HTERT RPE-1 (cell line): ENCODE results near the gene CECR2.

Experiments used
- in situ Hi-C: fragments of 300-500 bp; cut with MboI; formaldehyde crosslinking; loops from 4 replicates; pipeline ENCODE4 v1.14.3; 2020; ENCODE audit warnings: low sequenced_read_pairs

CECR2 gene

DNA sequence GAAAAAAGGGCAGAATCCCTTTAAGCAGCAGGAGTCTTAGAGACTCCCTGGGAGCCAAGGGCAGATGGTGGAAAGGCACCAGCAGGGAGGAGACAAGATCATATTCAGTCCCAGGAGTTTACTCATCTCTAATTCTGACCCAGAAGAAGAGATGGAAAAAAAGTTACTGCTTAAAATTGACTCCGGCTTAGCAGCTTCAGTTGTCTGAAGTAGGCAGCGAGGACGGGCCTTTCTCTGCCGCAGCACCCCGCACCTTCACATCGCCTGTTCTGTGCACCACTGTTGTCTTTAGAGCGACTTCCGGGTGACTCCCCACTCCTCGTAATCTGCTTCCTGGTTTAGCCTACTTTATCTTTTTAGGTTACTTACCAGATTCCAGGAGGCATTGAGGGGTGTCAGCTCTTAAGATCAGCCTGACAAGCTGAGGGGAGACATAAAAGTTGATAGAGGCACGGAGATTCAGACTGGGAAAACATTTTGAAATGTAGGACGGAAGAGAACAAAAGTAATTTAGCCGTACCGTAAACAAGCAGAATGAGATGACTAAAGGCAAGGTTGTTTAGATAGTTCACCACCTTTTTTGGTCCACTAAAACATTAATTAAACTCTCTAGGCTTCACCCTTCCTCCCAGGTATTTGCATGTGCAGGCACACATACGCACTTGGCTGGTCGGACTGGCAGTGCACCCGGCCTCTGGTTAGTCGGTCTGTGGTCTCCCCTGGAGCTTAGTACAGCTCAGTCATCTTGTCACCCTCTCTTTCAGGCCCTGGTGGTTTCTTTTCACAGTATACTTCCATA lies 74.3 kb downstream of the CECR2 start:
- in situ Hi-C loops, result no loop called here

DNA sequence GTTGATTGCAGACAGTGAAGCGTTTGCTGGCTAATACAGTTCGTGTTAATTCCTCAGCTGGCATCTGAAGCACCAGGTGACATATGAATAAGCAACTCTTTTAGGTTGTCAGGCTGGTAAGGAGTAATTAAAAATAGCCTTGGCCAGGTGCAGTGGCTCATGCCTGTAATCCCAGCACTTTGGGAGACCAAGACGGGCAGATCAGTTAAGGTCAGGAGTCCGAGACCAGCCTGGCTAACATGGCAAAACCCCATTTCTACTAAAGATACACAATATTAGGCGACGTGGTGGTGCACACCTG lies 74.9 kb downstream of the CECR2 start:
- in situ Hi-C loops, result no loop called here

DNA sequence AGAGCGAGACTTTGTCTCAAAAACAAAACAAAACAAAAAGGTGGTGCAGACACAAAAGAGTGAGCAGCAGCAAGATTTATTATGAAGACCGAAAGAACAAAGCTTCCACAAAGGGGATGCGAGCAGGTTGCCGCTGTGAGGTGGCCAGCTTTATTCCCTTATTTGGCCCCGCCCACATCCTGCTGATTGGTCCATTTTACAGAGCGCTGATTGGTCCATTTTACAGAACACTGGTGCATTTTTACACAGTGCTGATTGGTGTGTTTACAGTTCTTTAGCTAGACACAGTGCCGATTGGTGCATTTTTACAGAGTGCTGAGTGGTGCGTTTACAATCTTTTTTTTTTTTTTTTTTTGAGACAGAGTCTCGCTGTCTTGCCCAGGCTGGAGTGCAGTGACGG lies 77.4 kb downstream of the CECR2 start:
- in situ Hi-C loops, result no loop called here

DNA sequence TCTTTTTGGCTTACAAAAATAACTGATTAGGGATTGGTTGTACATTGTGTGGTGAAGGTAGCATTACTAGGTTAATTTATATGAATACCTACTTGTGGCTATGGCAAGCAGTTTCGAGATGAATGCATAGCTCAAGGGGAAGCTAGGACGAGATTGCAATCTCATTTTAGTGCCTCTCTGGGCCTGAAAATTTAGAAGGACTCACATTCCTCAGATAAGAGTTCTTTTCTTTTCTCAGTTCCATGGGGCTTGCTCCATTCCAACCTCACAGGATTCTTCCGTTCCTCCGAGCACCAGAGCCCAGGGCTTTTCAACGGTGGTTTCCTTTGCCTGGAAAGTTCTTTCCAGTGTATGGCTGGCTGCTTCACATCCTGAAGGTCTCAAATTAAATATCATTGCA lies 82.1 kb downstream of the CECR2 start:
- in situ Hi-C loops, result no loop called here

DNA sequence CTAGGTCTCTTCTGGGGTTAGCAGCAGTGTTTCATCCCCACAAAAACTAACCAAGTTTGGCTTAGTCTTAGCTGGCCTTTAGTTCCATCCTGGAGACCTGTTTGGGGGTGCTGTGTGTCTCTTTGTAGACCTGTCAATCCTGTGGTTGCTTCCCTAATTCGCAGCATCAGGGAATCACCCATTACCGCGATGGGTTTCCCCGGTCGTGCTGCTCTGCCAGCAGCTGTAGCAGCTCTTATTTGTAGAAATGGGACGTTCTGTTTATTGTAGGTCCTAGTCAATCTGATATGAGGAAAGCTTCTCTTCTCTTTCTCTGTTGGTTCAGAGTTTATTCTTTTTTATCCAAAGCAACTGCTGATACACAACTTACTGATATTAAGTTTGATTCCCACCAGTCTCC lies 91.6 kb downstream of the CECR2 start:
- in situ Hi-C loops, result no loop called here

DNA sequence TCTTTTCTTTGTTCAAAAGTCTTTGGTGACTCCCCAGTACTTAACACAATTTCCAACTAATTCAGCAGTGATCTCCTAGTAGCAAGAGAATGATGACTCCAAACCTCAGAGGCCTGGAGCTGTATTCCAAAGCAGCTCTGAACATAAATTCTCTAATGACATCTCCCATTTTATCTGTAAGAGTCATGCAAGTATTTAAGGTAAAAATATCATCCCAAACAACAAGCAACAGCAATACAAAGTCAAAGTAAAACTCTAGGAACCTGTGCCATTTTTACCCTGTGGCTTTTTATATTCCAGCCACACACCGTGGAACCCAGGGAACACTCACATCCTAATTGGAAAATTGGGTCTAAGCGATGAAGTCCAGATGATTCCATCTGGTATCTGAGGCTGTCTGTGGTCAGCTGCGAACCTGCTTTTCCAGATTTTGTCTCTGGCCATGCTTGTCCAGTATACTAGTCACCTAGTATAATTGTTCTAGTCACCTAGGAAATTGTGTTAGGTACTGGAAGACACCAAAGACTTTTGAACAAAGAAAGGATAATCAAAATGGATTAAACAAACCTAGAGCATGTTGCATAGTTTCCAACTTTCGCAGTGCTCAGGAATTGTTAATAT lies 101.7 kb downstream of the CECR2 start:
- in situ Hi-C loops, result no loop called here

DNA sequence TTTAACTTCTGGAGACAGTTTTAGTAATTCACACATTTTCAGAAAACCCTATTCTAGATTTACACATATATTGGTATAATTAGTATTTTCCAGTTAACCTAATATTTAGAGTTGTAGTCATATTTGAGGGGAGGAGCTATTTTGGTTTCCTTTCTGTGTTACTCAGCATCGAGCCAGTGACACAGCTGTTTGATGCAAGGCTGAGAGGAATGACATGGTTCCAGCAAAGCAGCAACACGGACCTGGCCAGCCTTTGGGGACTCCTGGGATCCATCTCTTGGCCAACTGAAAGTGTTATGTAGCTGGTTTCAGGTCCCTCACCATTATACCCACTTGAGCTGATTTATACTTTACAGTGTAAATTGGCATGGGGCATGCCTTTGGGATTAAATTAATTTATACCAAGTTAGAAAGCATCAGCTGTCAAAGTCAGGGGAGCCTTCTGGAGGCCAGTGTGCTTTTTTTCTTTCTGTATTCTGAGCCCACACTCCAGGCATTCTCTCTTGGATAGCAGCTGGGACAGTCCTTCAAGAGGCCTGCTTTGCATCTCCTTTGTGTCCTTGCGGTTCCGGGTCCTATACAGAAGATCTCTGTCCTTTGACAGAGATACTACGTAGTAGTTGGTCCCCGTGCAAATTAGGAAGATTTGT lies 102.8 kb downstream of the CECR2 start:
- in situ Hi-C loops, result no loop called here

DNA sequence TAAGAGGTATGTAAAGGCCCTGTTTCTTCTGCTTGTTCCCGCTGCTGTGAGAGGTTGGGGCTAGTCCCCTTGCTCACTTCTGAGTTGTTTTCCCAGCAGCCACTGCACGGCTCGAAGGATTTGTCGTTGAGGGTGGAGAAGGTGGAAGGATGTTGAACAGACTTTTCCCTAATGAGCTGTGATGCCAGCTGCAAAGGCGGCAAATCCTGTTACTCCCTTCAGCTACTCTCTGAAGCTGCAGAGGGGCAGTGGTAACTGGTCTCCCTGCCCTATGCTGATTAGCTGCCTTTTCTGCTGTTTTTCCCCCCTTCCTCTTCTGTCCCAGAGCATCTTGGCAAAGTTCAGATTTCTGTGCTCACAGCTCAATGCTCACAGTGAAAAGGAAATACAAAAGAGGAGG lies 103.7 kb downstream of the CECR2 start:
- in situ Hi-C loops, result no loop called here

DNA sequence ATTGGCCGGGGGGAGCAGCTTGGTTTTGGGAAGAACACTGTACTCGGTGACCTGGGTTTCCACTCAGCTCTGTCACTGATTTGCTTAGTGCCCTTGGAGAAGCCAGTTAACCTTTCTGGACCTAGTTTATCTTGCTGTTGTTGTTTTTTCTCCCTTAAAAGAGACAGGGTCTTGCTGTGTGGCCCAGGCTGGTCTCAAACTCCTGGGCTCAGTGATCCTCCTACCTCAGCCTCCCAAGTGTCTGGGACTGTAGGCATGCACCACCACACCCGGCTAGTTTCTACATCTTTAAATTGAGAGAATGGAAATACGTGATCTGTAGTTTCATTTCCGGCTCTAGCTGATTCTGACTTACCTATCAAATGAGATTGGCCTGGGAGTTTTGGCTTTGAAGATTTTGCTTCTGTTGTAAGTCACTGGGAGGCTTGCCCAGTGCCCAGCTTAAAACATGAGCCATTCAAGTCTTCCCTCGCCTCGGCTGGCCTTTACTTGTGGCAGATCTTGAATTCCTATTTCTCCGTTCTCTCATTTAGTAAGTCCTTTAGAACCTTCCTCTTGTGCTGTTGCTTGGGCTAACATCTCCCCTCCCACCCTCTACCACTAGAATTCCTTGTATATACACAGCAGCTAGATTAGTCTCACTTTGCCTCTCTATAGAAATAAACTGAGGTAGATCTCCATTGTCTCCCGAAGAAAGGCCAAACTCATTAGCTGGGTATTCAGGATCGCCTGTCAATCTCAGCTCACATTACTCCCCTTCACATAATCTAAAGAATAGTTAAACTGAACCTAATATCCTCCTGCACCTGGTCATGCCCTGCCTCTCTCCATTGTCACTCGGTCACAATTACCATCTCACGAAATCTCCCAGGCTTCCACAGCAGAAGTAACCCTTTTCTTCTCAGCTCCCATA lies 106.3 kb downstream of the CECR2 start:
- in situ Hi-C loops, result no loop called here

DNA sequence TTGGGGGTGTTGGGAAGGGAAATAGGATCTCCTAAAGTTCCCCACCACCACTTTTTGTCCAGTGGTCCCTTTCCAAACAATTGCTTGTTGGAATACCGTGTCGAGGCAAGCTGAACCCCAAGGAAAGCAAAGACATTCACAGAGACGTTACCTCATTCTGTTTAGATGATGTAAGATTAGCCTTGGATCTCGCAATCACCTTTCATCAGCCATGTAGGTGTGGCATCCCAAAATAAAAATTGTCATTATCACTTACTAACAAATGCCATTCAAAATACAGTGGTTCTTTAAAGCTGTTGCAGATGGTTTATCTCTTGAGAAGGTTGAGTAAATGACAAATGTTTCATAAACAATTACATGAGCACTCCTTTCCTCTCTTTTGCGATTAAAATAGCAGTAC lies 107.6 kb downstream of the CECR2 start:
- in situ Hi-C loops, result no loop called here

DNA sequence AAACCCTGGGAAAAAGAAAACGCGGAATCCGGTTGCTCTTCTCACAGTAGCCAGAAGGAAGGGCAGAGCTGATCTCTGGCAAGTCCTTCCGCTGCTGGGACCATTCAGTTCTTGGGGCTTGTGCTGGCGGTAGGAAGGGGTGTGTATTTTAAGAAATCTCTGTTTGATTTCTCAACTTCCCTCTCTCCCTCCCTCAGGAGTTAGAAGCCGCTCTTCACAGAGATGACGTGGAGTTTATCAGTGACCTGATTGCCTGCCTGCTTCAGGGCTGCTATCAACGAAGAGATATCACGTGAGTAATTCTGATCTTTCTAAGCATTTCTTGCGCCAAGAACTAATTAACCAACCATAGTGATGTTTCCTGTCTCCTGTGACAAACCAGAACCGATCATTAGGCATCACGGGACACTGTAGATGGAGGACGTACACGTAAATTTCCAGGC lies 108.2 kb downstream of the CECR2 start:
- in situ Hi-C loops, result no loop called here

DNA sequence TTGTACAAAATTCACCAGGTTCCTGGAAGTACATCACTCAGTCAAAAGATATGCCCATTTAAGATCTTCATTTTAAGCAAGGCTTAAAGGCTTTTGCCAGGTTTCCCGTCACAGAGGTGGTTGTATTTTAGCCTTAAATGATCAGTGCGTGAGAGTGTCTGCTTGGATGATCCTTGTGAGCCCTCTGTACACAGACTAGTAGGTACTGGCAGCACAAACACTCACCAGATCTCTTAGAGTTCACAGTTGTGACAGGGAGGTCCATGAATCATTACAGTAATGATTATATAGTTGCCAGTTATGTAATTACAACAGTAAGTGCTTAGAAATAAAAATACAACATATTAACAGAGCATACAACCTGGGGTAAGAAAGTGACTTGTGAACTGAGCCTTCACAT lies 109.9 kb downstream of the CECR2 start:
- in situ Hi-C loops, result no loop called here

DNA sequence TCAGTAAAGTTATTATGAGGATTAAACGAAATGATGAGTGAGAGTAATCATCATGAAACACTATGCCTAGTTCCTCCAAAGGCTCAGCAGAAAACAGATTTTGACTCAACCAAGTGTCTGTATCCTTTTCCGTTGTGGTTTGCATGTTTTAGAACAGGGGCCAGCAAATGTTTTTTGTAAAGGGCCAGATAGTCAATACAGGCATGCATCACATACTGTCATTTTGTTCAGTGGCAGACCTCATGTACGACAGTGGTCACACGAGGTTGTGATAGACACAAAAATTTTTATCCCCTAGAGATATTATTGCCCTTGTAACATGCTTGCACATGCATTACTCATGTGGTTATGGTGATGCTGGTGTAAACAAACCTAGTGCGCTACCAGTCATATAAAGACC lies 112.2 kb downstream of the CECR2 start:
- in situ Hi-C loops, result no loop called here

DNA sequence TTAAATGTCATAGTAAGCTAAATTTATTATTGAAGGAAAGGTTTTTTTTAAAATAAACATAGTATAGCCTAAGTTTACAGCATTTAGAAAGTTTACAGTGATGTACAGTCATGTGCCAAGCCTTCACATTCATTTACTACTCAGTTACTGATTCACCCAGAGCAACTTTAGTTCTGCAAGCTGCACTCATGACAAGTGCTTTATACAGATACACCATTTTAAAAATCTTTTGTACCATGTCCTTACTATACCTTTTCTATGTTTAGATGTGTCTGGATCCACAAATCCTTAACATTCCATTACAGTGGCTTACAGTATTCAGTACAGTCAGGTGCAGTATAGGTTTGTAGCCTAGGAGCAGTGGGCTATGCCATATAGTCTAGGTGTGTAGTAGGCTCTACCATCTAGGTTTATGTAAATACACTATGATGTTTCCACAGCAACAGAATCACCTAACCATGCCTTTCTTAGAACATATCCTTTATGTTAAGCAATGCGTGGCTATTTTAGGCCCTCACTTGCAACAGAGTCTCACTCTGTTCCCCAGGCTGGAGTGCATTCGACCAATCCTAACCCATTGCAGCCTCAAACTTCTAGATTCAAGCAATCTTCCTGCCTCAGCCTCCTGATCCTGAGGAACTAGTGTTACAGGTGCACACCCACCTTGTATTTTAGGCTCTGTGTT lies 114.6 kb downstream of the CECR2 start:
- in situ Hi-C loops, result no loop called here

DNA sequence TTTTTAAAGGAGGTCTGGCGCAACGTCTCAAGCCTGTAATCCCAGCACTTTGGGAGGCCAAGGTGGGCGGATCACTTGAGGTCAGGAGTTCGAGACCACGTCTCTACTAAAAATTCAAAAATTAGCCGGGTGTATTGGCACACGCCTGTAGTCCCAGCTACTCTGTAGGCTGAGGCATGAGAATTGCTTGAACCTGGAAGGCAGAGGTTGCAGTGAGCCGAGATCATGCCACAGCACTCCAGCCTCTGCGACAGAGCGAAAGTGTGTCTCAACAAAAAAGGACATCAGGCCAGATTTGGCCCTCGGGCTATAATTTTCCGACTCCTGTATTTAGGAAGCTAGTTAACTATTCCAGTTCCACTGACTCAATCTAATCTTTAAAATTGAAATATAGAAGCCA lies 115.3 kb downstream of the CECR2 start:
- in situ Hi-C loops, result no loop called here

DNA sequence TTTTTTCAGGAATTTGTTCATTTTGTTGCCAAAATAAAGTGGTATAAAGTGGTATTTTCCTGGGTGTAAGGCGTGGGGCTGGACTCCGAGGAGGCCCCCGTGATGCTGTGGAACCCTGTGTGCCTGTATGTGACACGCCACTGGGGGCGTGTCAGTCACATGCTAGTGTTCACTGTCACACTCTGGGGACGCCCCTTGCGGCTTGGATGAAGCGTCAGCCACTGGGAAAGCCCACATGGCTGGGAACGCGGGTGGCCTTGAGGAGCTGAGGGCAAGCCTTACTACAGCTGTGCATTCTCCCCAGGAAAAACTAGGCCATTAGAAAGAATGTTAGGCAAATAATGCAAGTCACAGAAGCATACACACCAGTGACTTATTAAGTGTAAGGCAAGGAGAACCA lies 117.1 kb downstream of the CECR2 start:
- in situ Hi-C loops, result no loop called here

DNA sequence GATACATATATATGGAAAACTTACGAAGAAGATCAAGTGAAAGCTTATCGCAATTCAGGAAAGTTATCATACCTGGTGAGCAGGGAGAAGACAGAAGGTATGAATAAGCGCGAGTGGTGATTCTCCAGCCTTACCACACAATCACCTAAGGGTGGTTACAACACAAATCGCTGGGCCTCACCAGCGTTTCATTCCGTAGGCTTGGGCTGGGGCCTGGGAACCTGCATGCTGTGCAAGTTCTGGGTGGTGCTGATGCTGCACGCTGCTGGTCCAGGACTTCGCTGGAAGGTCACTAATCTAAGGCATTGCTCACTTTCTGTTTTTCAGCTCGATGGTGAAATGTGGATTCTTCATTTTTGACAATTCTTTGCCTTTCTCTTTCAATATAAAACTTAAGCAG lies 117.5 kb downstream of the CECR2 start:
- in situ Hi-C loops, result no loop called here

DNA sequence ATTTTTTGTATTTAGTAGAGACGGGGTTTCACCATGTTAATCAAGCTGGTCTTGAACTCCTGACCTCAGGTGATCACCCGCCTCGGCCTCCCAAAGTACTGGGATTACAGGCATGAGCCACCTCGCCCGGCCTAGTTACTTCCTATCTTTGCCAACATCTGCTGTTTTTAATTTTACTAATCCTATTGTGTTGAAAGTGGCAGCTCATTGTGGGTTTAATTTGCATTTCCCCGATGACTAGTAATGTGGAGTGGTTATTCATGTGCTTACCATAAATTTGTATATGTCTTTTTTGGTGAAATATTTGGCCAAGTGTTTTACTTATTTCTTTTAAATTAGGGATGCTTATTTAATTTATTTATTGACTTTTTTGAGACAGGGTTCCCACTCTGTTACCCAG lies 119.8 kb downstream of the CECR2 start:
- in situ Hi-C loops, result no loop called here

DNA sequence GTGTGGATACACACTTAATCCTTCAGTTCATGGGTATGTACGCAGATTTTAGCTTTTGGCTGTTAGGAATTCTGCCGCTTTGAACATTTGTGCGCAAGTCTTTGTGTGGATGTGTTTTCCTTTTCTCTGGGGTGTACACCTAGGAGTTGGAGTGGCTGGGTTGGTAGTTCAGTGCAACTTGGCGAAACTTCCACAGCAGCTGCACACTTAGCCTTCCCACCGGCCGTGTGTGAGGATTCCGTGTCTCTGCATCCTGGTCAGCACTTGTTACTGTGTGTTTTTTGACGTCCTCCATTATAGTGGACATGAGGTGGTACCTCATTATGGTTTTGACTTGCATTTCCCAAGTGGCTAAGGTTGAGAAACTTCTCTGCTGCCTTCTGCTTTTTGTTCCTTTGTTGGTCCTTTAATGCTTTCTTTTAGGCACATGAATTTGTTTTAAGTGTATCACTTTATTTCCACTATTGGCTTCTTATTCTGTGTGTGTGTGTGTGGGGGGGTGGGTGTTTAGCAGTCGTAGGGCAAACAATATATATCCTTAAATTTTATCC lies 121.9 kb downstream of the CECR2 start:
- in situ Hi-C loops, result no loop called here

DNA sequence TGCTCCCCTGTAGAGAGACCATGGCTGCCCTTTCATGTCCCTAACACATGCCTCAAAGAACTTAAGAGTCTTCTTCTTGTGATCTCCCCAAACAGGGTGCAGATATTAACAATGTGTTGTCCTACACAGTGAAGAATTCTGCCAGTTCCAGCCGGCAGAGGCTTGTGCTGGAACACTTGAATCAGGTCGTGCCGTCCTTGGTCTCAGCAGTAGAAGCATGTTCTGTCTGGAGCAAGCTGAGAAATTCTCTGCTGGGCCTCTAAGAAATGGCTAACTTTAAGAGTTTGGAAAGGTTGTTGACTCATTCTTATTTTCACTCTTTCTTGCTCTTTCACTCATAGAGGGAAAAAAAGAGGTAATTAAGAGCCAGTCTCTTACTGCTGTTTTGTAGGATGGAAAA lies 123.0 kb downstream of the CECR2 start:
- in situ Hi-C loops, result no loop called here
